GM23338 (cell line): ENCODE measurements around the gene CLEC4G. TPM values are rescaled to one million over a fixed set of nuclear protein-coding genes. Genes with fewer than 3 reads are reported as not detected.
"Not testable (repeated sequence)": the region's sequence is repeated elsewhere in the genome, so short reads cannot be mapped to it uniquely, and the experiment has no call there.

Source experiments
- ATAC-seq: fragments of 200-7000 bp; cut with Tn5 transposase; 3 replicates; pipeline ENCODE4 v1.9.1; 2020
- DNase-seq: peaks from one replicate; pipeline ENCODE4 v3.0.0-alpha.2; 2015; ENCODE audit warnings: low spot score
- H2AFZ ChIP-seq: fragments of 200-600 bp; sonication (generic); 2 replicates; pipeline ENCODE4 v1.8.0; 2016; ENCODE audit warnings: antibody characterized with exemption, mild to moderate bottlenecking, moderate library complexity
- H3F3A ChIP-seq: fragments of 200-600 bp; sonication (generic); replicated peaks from 2 replicates; pipeline ENCODE4 v1.8.0; 2017; ENCODE audit warnings: antibody characterized with exemption, mixed run types, low read depth
- H3K27ac ChIP-seq: fragments of 200-600 bp; sonication (generic); 2 replicates; pipeline ENCODE4 v1.6.1; 2016; ENCODE audit warnings: low read depth
- H3K27me3 ChIP-seq: fragments of 200-600 bp; sonication (generic); 2 replicates; pipeline ENCODE4 v1.8.0; 2016; ENCODE audit warnings: mild to moderate bottlenecking, mixed run types, moderate library complexity; ENCODE audit not compliant: insufficient read depth
- H3K36me3 ChIP-seq: fragments of 200-600 bp; sonication (generic); 2 replicates; pipeline ENCODE4 v1.8.0; 2016; ENCODE audit warnings: mild to moderate bottlenecking; ENCODE audit not compliant: insufficient read depth
- H3K4me1 ChIP-seq: fragments of 200-600 bp; sonication (generic); 2 replicates; pipeline ENCODE4 v1.8.0; 2016; ENCODE audit warnings: mild to moderate bottlenecking, moderate library complexity; ENCODE audit not compliant: insufficient read depth
- H3K4me2 ChIP-seq: fragments of 200-600 bp; sonication (generic); 2 replicates; pipeline ENCODE4 v1.7.1; 2017; ENCODE audit warnings: mixed run types
- H3K4me3 ChIP-seq: fragments of 200-600 bp; sonication (generic); 2 replicates; pipeline ENCODE4 v1.6.1; 2016; ENCODE audit warnings: mixed run types
- H3K79me2 ChIP-seq: fragments of 200-600 bp; sonication (generic); replicated peaks from 2 replicates; pipeline ENCODE4 v1.8.0; 2017; ENCODE audit warnings: mild to moderate bottlenecking; ENCODE audit not compliant: insufficient read depth
- H3K9me2 ChIP-seq: fragments of 200-600 bp; sonication (generic); 2 replicates; pipeline ENCODE4 v1.8.0; 2017; ENCODE audit not compliant: insufficient read depth
- H4K20me1 ChIP-seq: fragments of 200-600 bp; sonication (generic); replicated peaks from 2 replicates; pipeline ENCODE4 v1.8.0; 2017; ENCODE audit warnings: mild to moderate bottlenecking; ENCODE audit not compliant: insufficient read depth
- H3K27ac Mint-ChIP-seq: 2 replicates; pipeline ENCODE4 v1.8.0; 2020; ENCODE audit warnings: inconsistent platforms, mild to moderate bottlenecking, moderate library complexity, mixed read lengths
- H3K27me3 Mint-ChIP-seq: 3 replicates; pipeline ENCODE4 v1.8.0; 2022; ENCODE audit warnings: low read depth, mild to moderate bottlenecking, moderate library complexity, mixed read lengths, inconsistent platforms; ENCODE audit not compliant: insufficient read depth, poor library complexity
- H3K36me3 Mint-ChIP-seq: 3 replicates; pipeline ENCODE4 v1.8.0; 2021; ENCODE audit warnings: low read depth, mild to moderate bottlenecking, inconsistent platforms, moderate library complexity, mixed read lengths
- H3K4me1 Mint-ChIP-seq: 3 replicates; pipeline ENCODE4 v1.8.0; 2020; ENCODE audit warnings: mild to moderate bottlenecking, inconsistent platforms, mixed read lengths
- H3K4me3 Mint-ChIP-seq: 3 replicates; pipeline ENCODE4 v1.8.0; 2021; ENCODE audit warnings: moderate library complexity, mild to moderate bottlenecking, inconsistent platforms, mixed read lengths
- H3K9me3 Mint-ChIP-seq: 3 replicates; pipeline ENCODE4 v1.8.0; 2020; ENCODE audit warnings: moderate library complexity, mild to moderate bottlenecking, inconsistent platforms, mixed read lengths
- CREB1 ChIP-seq: fragments of 250-450 bp; sonication (Bioruptor Pico); IDR thresholded peaks from 2 replicates; pipeline ENCODE4 v1.5.0; 2020; ENCODE audit warnings: low read depth, mild to moderate bottlenecking, moderate library complexity
- ETS1 ChIP-seq: IDR thresholded peaks from 2 replicates; pipeline ENCODE4 v1.6.1; 2016; ENCODE audit warnings: antibody characterized with exemption
- EZH2 ChIP-seq: fragments of 200-600 bp; sonication (generic); IDR thresholded peaks from one replicate; pipeline ENCODE4 v1.8.0; 2017; ENCODE audit warnings: antibody characterized with exemption, mild to moderate bottlenecking, low read depth; ENCODE audit not compliant: unreplicated experiment
- EZH2phosphoT487 ChIP-seq: fragments of 200-600 bp; sonication (generic); IDR thresholded peaks from one replicate; pipeline ENCODE4 v1.8.1; 2018; ENCODE audit warnings: antibody characterized with exemption; ENCODE audit not compliant: unreplicated experiment
- JUNB ChIP-seq: IDR thresholded peaks from one replicate; pipeline ENCODE4 v1.6.1; 2016; ENCODE audit warnings: antibody characterized with exemption; ENCODE audit not compliant: unreplicated experiment
- NANOG ChIP-seq: IDR thresholded peaks from 2 replicates; pipeline ENCODE4 v1.6.1; 2016; ENCODE audit warnings: antibody characterized with exemption, borderline replicate concordance
- POLR2AphosphoS5 ChIP-seq: IDR thresholded peaks from 2 replicates; pipeline ENCODE4 v1.6.1; 2016; ENCODE audit warnings: antibody characterized with exemption, low read depth
- REST ChIP-seq: IDR thresholded peaks from one replicate; pipeline ENCODE4 v1.6.1; 2018; ENCODE audit warnings: antibody characterized with exemption; ENCODE audit not compliant: unreplicated experiment
- STAT1 ChIP-seq: IDR thresholded peaks from one replicate; pipeline ENCODE4 v1.6.1; 2016; ENCODE audit warnings: antibody characterized with exemption; ENCODE audit not compliant: unreplicated experiment
- ZNF114 ChIP-seq: fragments of 250-450 bp; sonication (Bioruptor Pico); IDR thresholded peaks from 2 replicates; pipeline ENCODE4 v1.5.0; 2020; ENCODE audit warnings: mild to moderate bottlenecking, moderate library complexity
- ZNF331 ChIP-seq: fragments of 250-450 bp; sonication (Bioruptor Pico); IDR thresholded peaks from 2 replicates; pipeline ENCODE4 v1.5.0; 2020; ENCODE audit warnings: low read depth, mild to moderate bottlenecking, moderate library complexity
- ZNF462 ChIP-seq: fragments of 250-450 bp; sonication (Bioruptor Pico); IDR thresholded peaks from 2 replicates; pipeline ENCODE4 v1.5.0; 2020; ENCODE audit warnings: mild to moderate bottlenecking, moderate library complexity
- polyA plus RNA-seq: library from polyadenylated mRNA; unstranded; fragments of >200 nt; fragmentation: Nextera tagmentation; extraction: Ambion mirVana; gene quantifications from 2 replicates; pipeline ENCODE4 v1.2.1, GENCODE V29; 2016
- total RNA-seq: library from RNA; depleted of rRNA; stranded (reverse); fragments of >200 nt; shearing (Covaris generic); gene quantifications from 2 replicates; pipeline ENCODE4 v1.2.3, GENCODE V29; 2014

CLEC4G gene
- total and polyA plus RNA-seq, 2 experiments from 2014 or later, result 0.52 to 0.65 TPM

- Mint-ChIP-seq H3K27ac (0 out of 2 replicates have a peak overlapping the region, but pooled peaks have one; percentile 37), H3K36me3 (peaks cover 25% of the 10 kb centered on the region), H3K4me1 (peaks cover 11% of the 10 kb centered on the region), H3K9me3 (peaks cover 36% of the 10 kb centered on the region), H3K27me3 (peaks cover 20% of the 10 kb centered on the region)
- not testable (repeated sequence) for H2AFZ ChIP-seq, H3K4me1 ChIP-seq, DNase-seq, H3K4me3 Mint-ChIP-seq, H3K27me3 ChIP-seq, H4K20me1 ChIP-seq, H3K79me2 ChIP-seq, H3K27ac ChIP-seq, H3K4me3 ChIP-seq, H3K36me3 ChIP-seq, ATAC-seq, H3K4me2 ChIP-seq, H3F3A ChIP-seq, H3K9me2 ChIP-seq
Measured at GRCh38 chr19:7764157-7764556, 32.2 kb upstream of the CLEC4G start.

- no peak overlapping the region for H3K27ac ChIP-seq
- peaks cover 20% of the 10 kb centered on the region for H3K27me3 Mint-ChIP-seq
- DNase-seq (no peak), ATAC-seq (no peak)
- H3K4me1 Mint-ChIP-seq, result peaks cover 11% of the 10 kb centered on the region
- no peaks in the 10 kb centered on the region for H4K20me1 ChIP-seq
- 0 out of 2 replicates have a peak overlapping the region, but pooled peaks have one; percentile 37 for H3K27ac Mint-ChIP-seq
- H3K4me1 ChIP-seq, result no peaks in the 10 kb centered on the region
- H3K9me3 Mint-ChIP-seq, result peaks cover 41% of the 10 kb centered on the region
- peaks cover 29% of the 10 kb centered on the region for H3K36me3 Mint-ChIP-seq
- H3K36me3 ChIP-seq, result no peaks in the 10 kb centered on the region
- H3K4me3 Mint-ChIP-seq, result no peak overlapping the region
- H3K9me2 ChIP-seq, result no peaks in the 10 kb centered on the region
- H3F3A ChIP-seq, result no peaks in the 10 kb centered on the region
- H3K27me3 ChIP-seq, result no peaks in the 10 kb centered on the region
- no peak overlapping the region for H3K4me3 ChIP-seq
- H3K79me2 ChIP-seq, result no peaks in the 10 kb centered on the region
- no peak overlapping the region for H3K4me2 ChIP-seq
- no peak overlapping the region for H2AFZ ChIP-seq
- TF ChIP-seq STAT1 (no peak), EZH2phosphoT487 (no peak), ETS1 (no peak), ZNF462 (CRISPR knock-in tag) (no peak), POLR2AphosphoS5 (no peak), JUNB (no peak), ZNF114 (CRISPR knock-in tag) (no peak), NANOG (no peak), ZNF331 (CRISPR knock-in tag) (no peak), EZH2 (no peak), CREB1 (CRISPR knock-in tag) (no peak), REST (no peak)
Measured at GRCh38 chr19:7763696-7764095, 31.8 kb upstream of the CLEC4G start.
